CD14-positive monocyte (primary cell): ENCODE data around the gene SDK1. TPM values are rescaled to one million over a fixed set of nuclear protein-coding genes. Genes with fewer than 3 reads are reported as not detected.

Experiments
- DNase-seq, 3 donors: peaks; one replicate each; pipeline ENCODE4 v3.0.0-alpha.2; 2011 to 2022
- H2AFZ ChIP-seq: 2 replicates; pipeline ENCODE4 v1.6.0; 2012; ENCODE audit warnings: mild to moderate bottlenecking, low read depth, low read length, inconsistent platforms; ENCODE audit not compliant: insufficient read depth, poor library complexity, severe bottlenecking
- H3K27ac ChIP-seq, 2 donors: 1 replicate in 1 of 2; 2 replicates in 1 of 2; pipeline ENCODE4 v1.5.1; 2012 to 2013; ENCODE audit warnings: low read length in 2 of 2, control low read depth in 1 of 2, inconsistent platforms in 1 of 2, low read depth in 1 of 2, mild to moderate bottlenecking in 1 of 2
- H3K27me3 ChIP-seq, 2 donors: one replicate each; pipeline versions ENCODE4 v1.6.0 to v1.6.1; 2011 to 2013; ENCODE audit warnings: low read length in 2 of 2; ENCODE audit not compliant: control insufficient read depth in 2 of 2, insufficient read depth in 2 of 2
- H3K36me3 ChIP-seq, 2 donors: replicated peaks in 1 of 2; 1 replicate in 1 of 2; 2 replicates in 1 of 2; pipeline versions ENCODE4 v1.5.1 to v1.6.1; 2012 to 2013; ENCODE audit warnings: low read length in 2 of 2, control low read depth in 1 of 2, inconsistent platforms in 1 of 2, mild to moderate bottlenecking in 1 of 2; ENCODE audit not compliant: insufficient read depth in 2 of 2, control insufficient read depth in 1 of 2
- H3K4me1 ChIP-seq, 2 donors: 1 replicate in 1 of 2; 2 replicates in 1 of 2; pipeline versions ENCODE4 v1.5.1 to v1.6.1; 2012 to 2013; ENCODE audit warnings: low read length in 2 of 2, control low read depth in 1 of 2, inconsistent platforms in 1 of 2, mild to moderate bottlenecking in 1 of 2, moderate library complexity in 1 of 2; ENCODE audit not compliant: insufficient read depth in 2 of 2, control insufficient read depth in 1 of 2
- H3K4me2 ChIP-seq: replicated peaks from 2 replicates; pipeline ENCODE3; 2012; ENCODE audit warnings: low read length, moderate library complexity, mild to moderate bottlenecking; ENCODE audit not compliant: poor library complexity, severe bottlenecking; ENCODE audit errors: extremely low read depth
- H3K4me3 ChIP-seq, 3 experiments: fragments of 200-600 bp in 1 of 3; sonication (generic) in 1 of 3; replicated peaks in 1 of 3; 1 replicate in 2 of 3; 2 replicates in 1 of 3; pipeline ENCODE4 v1.5.1; 2011 to 2013; ENCODE audit warnings: low read length in 3 of 3, mild to moderate bottlenecking in 3 of 3, control low read depth in 2 of 3, low read depth in 2 of 3, inconsistent platforms in 1 of 3, moderate library complexity in 1 of 3
- H3K79me2 ChIP-seq: 2 replicates; pipeline ENCODE4 v1.6.0; 2012; ENCODE audit warnings: mild to moderate bottlenecking, control low read depth, inconsistent platforms, low read length, moderate library complexity; ENCODE audit not compliant: insufficient read depth
- H3K9ac ChIP-seq: 2 replicates; pipeline ENCODE4 v1.6.0; 2017; ENCODE audit warnings: low read length, mild to moderate bottlenecking; ENCODE audit not compliant: insufficient read depth, poor library complexity, severe bottlenecking
- H3K9me3 ChIP-seq, 2 donors: replicated peaks in 1 of 2; 1 replicate in 1 of 2; 2 replicates in 1 of 2; pipeline versions ENCODE4 v1.5.1 to v1.6.1; 2012 to 2013; ENCODE audit warnings: low read length in 2 of 2, control low read depth in 1 of 2; ENCODE audit not compliant: control insufficient read depth in 1 of 2, insufficient read depth in 1 of 2
- H4K20me1 ChIP-seq: 2 replicates; pipeline ENCODE4 v1.6.0; 2012; ENCODE audit warnings: mild to moderate bottlenecking, low read length, control low read depth, moderate library complexity; ENCODE audit not compliant: insufficient read depth
- H3K27ac Mint-ChIP-seq, 7 donors: one replicate each; pipeline ENCODE4 v1.8.0; 2020; ENCODE audit warnings: mild to moderate bottlenecking in 7 of 7, mixed read lengths in 7 of 7, moderate library complexity in 6 of 7, inconsistent platforms in 2 of 7
- H3K27me3 Mint-ChIP-seq, 3 donors: one replicate each; pipeline ENCODE4 v1.8.0; 2021 to 2022; ENCODE audit warnings: low read depth in 3 of 3, mild to moderate bottlenecking in 3 of 3, mixed read lengths in 3 of 3, moderate library complexity in 3 of 3, inconsistent platforms in 1 of 3
- H3K36me3 Mint-ChIP-seq, 2 donors: one replicate each; pipeline ENCODE4 v1.8.0; 2020; ENCODE audit warnings: mixed read lengths in 2 of 2, inconsistent platforms in 1 of 2, mild to moderate bottlenecking in 1 of 2
- H3K4me1 Mint-ChIP-seq: one replicate; pipeline ENCODE4 v1.8.0; 2020; ENCODE audit warnings: mild to moderate bottlenecking, mixed read lengths
- H3K4me3 Mint-ChIP-seq, 2 donors: one replicate each; pipeline ENCODE4 v1.8.0; 2020; ENCODE audit warnings: mild to moderate bottlenecking in 2 of 2, mixed read lengths in 2 of 2, moderate library complexity in 1 of 2
- H3K9me3 Mint-ChIP-seq, 7 donors: one replicate each; pipeline ENCODE4 v1.8.0; 2020 to 2022; ENCODE audit warnings: mixed read lengths in 7 of 7, mild to moderate bottlenecking in 6 of 7, moderate library complexity in 6 of 7, inconsistent platforms in 2 of 7
- CTCF ChIP-seq: fragments of 200-600 bp; IDR thresholded peaks from one replicate; pipeline ENCODE4 v1.8.0; 2022; ENCODE audit warnings: antibody characterized with exemption, mild to moderate bottlenecking
- WGBS: methylation state at CpG from one replicate; pipeline ENCODE4 v1.1.5; 2013; ENCODE audit warnings: missing lambda C conversion rate; ENCODE audit not compliant: insufficient coverage; 5-methylcytosine and 5-hydroxymethylcytosine counted together
- intact Hi-C, 2 donors: fragments of 100-400 bp; cut with micrococcal nuclease; formaldehyde crosslinking; loops; one replicate each; pipeline versions ENCODE4 v1.15.0 to v1.15.1; 2023
- polyA plus RNA-seq, 3 donors: library from polyadenylated mRNA; depleted of rRNA in 1 of 3; unstranded in 2 of 3; stranded (reverse) in 1 of 3; fragments of 300-500 nt in 2 of 3; fragments of >200 nt in 1 of 3; fragmentation: Illumina TruSeq in 2 of 3; gene quantifications; 1 replicate in 2 of 3; 2 replicates in 1 of 3; pipeline ENCODE4 v1.2.3, GENCODE V29; 2012 to 2021

The SDK1 gene
- polyA plus RNA-seq, 3 donors, result 0.01 TPM; not detected in 2

- no peak overlapping the region for H3K4me3 Mint-ChIP-seq
- Histone ChIP-seq H3K27me3 (no peaks in the 10 kb centered on the region), H2AFZ (no peak overlapping the region), H3K36me3 (no peaks in the 10 kb centered on the region), H3K27ac (no peak overlapping the region), H3K4me2 (no peak overlapping the region), H3K9me3 (peaks cover 8 to 34% of the 10 kb centered on the region in 2 donors), H3K4me3 (no peak overlapping the region), H3K9ac (no peak overlapping the region), H3K79me2 (no peaks in the 10 kb centered on the region), H4K20me1 (no peaks in the 10 kb centered on the region), H3K4me1 (peaks cover 0 to 8% of the 10 kb centered on the region in 2 donors)
- no peak for TF ChIP-seq CTCF
- WGBS, result 99% methylated on average over 8 of the region's 14 CpGs
- H3K4me1 Mint-ChIP-seq, result peaks cover 14% of the 10 kb centered on the region
- no peaks in the 10 kb centered on the region for H3K36me3 Mint-ChIP-seq
- intact Hi-C loops, result no loop called here
- H3K27ac Mint-ChIP-seq, result no peak overlapping the region
- H3K9me3 Mint-ChIP-seq, result peaks cover 7 to 36% (median 27%) of the 10 kb centered on the region in 7 donors
- H3K27me3 Mint-ChIP-seq, result no peaks in the 10 kb centered on the region
- no peak for DNase-seq
Measured at GRCh38 chr7:4113271-4113670, 812.2 kb downstream of the SDK1 start.

GRCh38 chr7:4113976-4114375 is 812.9 kb downstream of the SDK1 start:
- H3K36me3 Mint-ChIP-seq, result no peaks in the 10 kb centered on the region
- 97% methylated on average over 22 of the region's 25 CpGs for WGBS
- no peak for TF ChIP-seq CTCF
- no peak overlapping the region for H3K4me3 Mint-ChIP-seq
- Histone ChIP-seq H3K27me3 (no peaks in the 10 kb centered on the region), H3K79me2 (no peaks in the 10 kb centered on the region), H3K36me3 (no peaks in the 10 kb centered on the region), H3K4me1 (peaks cover 0 to 8% of the 10 kb centered on the region in 2 donors), H2AFZ (no peak overlapping the region), H3K9ac (no peak overlapping the region), H3K4me2 (no peak overlapping the region), H3K4me3 (no peak overlapping the region), H3K9me3 (peaks cover 8 to 34% of the 10 kb centered on the region in 2 donors), H3K27ac (no peak overlapping the region), H4K20me1 (no peaks in the 10 kb centered on the region)
- H3K27me3 Mint-ChIP-seq, result no peaks in the 10 kb centered on the region
- H3K4me1 Mint-ChIP-seq, result peaks cover 9% of the 10 kb centered on the region
- no peak for DNase-seq
- H3K27ac Mint-ChIP-seq, result no peak overlapping the region
- intact Hi-C loops, result no loop called here
- peaks cover 7 to 36% (median 28%) of the 10 kb centered on the region in 7 donors for H3K9me3 Mint-ChIP-seq
